SK-N-MC (cell line): Measurements from ENCODE around the gene ING4.

ENCODE experiments used
- EZH2 ChIP-seq: fragments of 200-600 bp; sonication (generic); IDR thresholded peaks from one replicate; pipeline ENCODE4 v1.6.1; 2017; ENCODE audit warnings: antibody characterized with exemption
- FOXP2 ChIP-seq: optimal IDR thresholded peaks from 2 replicates; pipeline ENCODE3; 2011; ENCODE audit warnings: mild to moderate bottlenecking, moderate library complexity; ENCODE audit not compliant: insufficient read depth; ENCODE audit errors: extremely low read length, control extremely low read depth
- POLR2AphosphoS5 ChIP-seq: IDR thresholded peaks from 2 replicates; pipeline ENCODE4 v1.6.1; 2012; ENCODE audit warnings: mild to moderate bottlenecking, low read depth, low read length, borderline replicate concordance

GRCh38 chr12:6606331-6607131 lies 56.4 kb downstream of the ING4 start:
- TF ChIP-seq POLR2AphosphoS5 (no peak), EZH2 (no peak), FOXP2 (no peak)
